Transverse colon (tissue), 4 donors: ENCODE data around the gene NNMT. TPM values are rescaled to one million over a fixed set of nuclear protein-coding genes. Genes with fewer than 3 reads are reported as not detected.

Source experiments
- DNase-seq: peaks from one replicate; pipeline ENCODE4 v3.0.0-alpha.2; 2019
- H3K27ac ChIP-seq, 4 donors: fragments of 200-600 bp; sonication (generic); 2 replicates each; pipeline ENCODE4 v1.5.1; 2016 to 2018; ENCODE audit warnings: inconsistent platforms in 4 of 4
- H3K27me3 ChIP-seq: fragments of 200-600 bp; sonication (generic); 2 replicates; pipeline ENCODE4 v1.5.1; 2017; ENCODE audit warnings: inconsistent platforms
- H3K36me3 ChIP-seq, 4 donors: fragments of 200-600 bp; sonication (generic); 2 replicates each; pipeline ENCODE4 v1.5.1; 2017 to 2019; ENCODE audit warnings: inconsistent platforms in 4 of 4
- H3K4me1 ChIP-seq, 4 donors: fragments of 200-600 bp; sonication (generic); 2 replicates each; pipeline ENCODE4 v1.5.1; 2017 to 2020; ENCODE audit warnings: inconsistent platforms in 4 of 4
- H3K4me3 ChIP-seq, 4 donors: fragments of 200-600 bp; sonication (generic); 1 replicate in 1 of 4; 2 replicates in 3 of 4; pipeline versions ENCODE4 v1.5.1 to v1.6.1; 2017 to 2019; ENCODE audit warnings: inconsistent platforms in 4 of 4
- H3K9me3 ChIP-seq, 2 donors: fragments of 200-600 bp; sonication (generic); 2 replicates each; pipeline ENCODE4 v1.5.1; 2017 to 2019; ENCODE audit warnings: inconsistent platforms in 2 of 2
- CTCF ChIP-seq, 5 experiments: fragments of 200-600 bp in 3 of 5; fragments of 450-650 bp in 2 of 5; sonication (generic) in 3 of 5; IDR thresholded peaks; 1 replicate in 2 of 5; 2 replicates in 3 of 5; pipeline ENCODE4 v1.5.1; 2016 to 2017; ENCODE audit warnings: antibody characterized with exemption in 5 of 5, inconsistent platforms in 3 of 5, mild to moderate bottlenecking in 2 of 5, moderate library complexity in 1 of 5
- EP300 ChIP-seq: sonication (generic); formaldehyde crosslinking; IDR thresholded peaks from one replicate; pipeline ENCODE4 v1.6.1; 2017; ENCODE audit warnings: antibody characterized with exemption, low read depth
- POLR2A ChIP-seq: fragments of 450-650 bp; IDR thresholded peaks from one replicate; pipeline ENCODE4 v1.6.1; 2016; ENCODE audit warnings: antibody characterized with exemption, mild to moderate bottlenecking, moderate library complexity
- POLR2AphosphoS5 ChIP-seq, 3 donors: sonication (generic); formaldehyde crosslinking; IDR thresholded peaks; one replicate each; pipeline ENCODE4 v1.6.1; 2016; ENCODE audit warnings: antibody characterized with exemption in 3 of 3
- WGBS, 2 donors: methylation state at CpG; one replicate each; pipeline ENCODE4 v1.1.5; 2018; ENCODE audit warnings: low coverage in 1 of 2; 5-methylcytosine and 5-hydroxymethylcytosine counted together
- in situ Hi-C, 4 donors: fragments of 200-750 bp; cut with MboI; loops; one replicate each; pipeline versions ENCODE4 v1.15.0 to v1.15.1; 2017; ENCODE audit warnings: low sequenced_read_pairs in 3 of 4, low pct_ligation_motif_present in 1 of 4, low pct_unique_long_range_greater_than_20kb in 1 of 4
- intact Hi-C: fragments of 100-400 bp; cut with DNase I; formaldehyde crosslinking; loops from one replicate; pipeline ENCODE4 v1.15.1; 2023; ENCODE audit warnings: low total_unique reads
- total RNA-seq, 4 donors: library from RNA; depleted of rRNA; stranded (reverse); fragments of >200 nt; gene quantifications; one replicate each; pipeline ENCODE4 v1.1.0, GENCODE V29; 2016

NNMT gene
- total RNA-seq, 4 donors from 2014 or later = 37.8 to 385 (median 179) TPM

GRCh38 chr11:114270531-114271270, 25.5 kb upstream of the NNMT start:
- intact Hi-C loops (no loop called here), in situ Hi-C loops (loop anchor here in 1 of 4 donors (25.0 kb wide), 2 partner anchors 233 to 383 kb away; partner anchors contain the start of gene USP28)
- TF ChIP-seq POLR2A = no peak
- TF ChIP-seq CTCF (IDR thresholded peaks at IDR 0.05) = no peak
- no peak for TF ChIP-seq POLR2AphosphoS5 (IDR thresholded peaks at IDR 0.05)
- no peak for TF ChIP-seq EP300
- Histone ChIP-seq H3K27ac (no peak overlapping the region), H3K36me3 (no peaks in the 10 kb centered on the region), H3K9me3 (no peaks in the 10 kb centered on the region), H3K4me1 (no peaks in the 10 kb centered on the region), H3K4me3 (no peak overlapping the region), H3K27me3 (peaks cover 12% of the 10 kb centered on the region)
- no peak for DNase-seq
- 60 to 81% methylated on average over 1 to 5 of the region's 5 CpGs for WGBS, 2 donors

- in situ Hi-C loops (loop anchor here in 1 of 4 donors (25.0 kb wide), 2 partner anchors 234 to 384 kb away; partner anchors contain the start of gene USP28), intact Hi-C loops (no loop called here)
- WGBS, 2 donors = 62 to 100% methylated on average over 1 to 2 of the region's 2 CpGs
- TF ChIP-seq EP300 = no peak
- no peak for TF ChIP-seq POLR2A
- TF ChIP-seq POLR2AphosphoS5 (IDR thresholded peaks at IDR 0.05) = no peak
- no peak for TF ChIP-seq CTCF (IDR thresholded peaks at IDR 0.05)
- Histone ChIP-seq H3K27me3 (peaks cover 12% of the 10 kb centered on the region), H3K4me3 (no peak overlapping the region), H3K27ac (no peak overlapping the region), H3K36me3 (no peaks in the 10 kb centered on the region), H3K9me3 (no peaks in the 10 kb centered on the region), H3K4me1 (no peaks in the 10 kb centered on the region)
- no peak for DNase-seq
Observed at GRCh38 chr11:114271316-114271715, 24.9 kb upstream of the NNMT start.

GRCh38 chr11:114272311-114272710, 23.9 kb upstream of the NNMT start:
- DNase-seq = no peak
- in situ Hi-C loops = loop anchor here in 1 of 4 donors (25.0 kb wide), 2 partner anchors 235 to 385 kb away; partner anchors contain the start of gene USP28
- Histone ChIP-seq H3K4me3 (no peak overlapping the region), H3K27ac (no peak overlapping the region), H3K9me3 (no peaks in the 10 kb centered on the region), H3K4me1 (no peaks in the 10 kb centered on the region), H3K36me3 (no peaks in the 10 kb centered on the region), H3K27me3 (peaks cover 12% of the 10 kb centered on the region)
- no peak for TF ChIP-seq CTCF (IDR thresholded peaks at IDR 0.05)
- 61% methylated on average over 4 of the region's 4 CpGs; no CpG with 5 or more reads in 1 of the 2 donors for WGBS, 2 donors
- intact Hi-C loops = no loop called here

GRCh38 chr11:114273071-114273470, 23.1 kb upstream of the NNMT start:
- 87% methylated on average over 3 of the region's 3 CpGs; no CpG with 5 or more reads in 1 of the 2 donors for WGBS, 2 donors
- in situ Hi-C loops = loop anchor here in 1 of 4 donors (25.0 kb wide), 2 partner anchors 236 to 386 kb away; partner anchors contain the start of gene USP28
- DNase-seq = no peak

More at GRCh38 chr11:114273071-114273470, 23.1 kb upstream of the NNMT start:
- Histone ChIP-seq H3K4me3 (no peak overlapping the region), H3K9me3 (no peaks in the 10 kb centered on the region), H3K27me3 (peaks cover 12% of the 10 kb centered on the region), H3K4me1 (no peaks in the 10 kb centered on the region), H3K36me3 (no peaks in the 10 kb centered on the region), H3K27ac (no peak overlapping the region)
- TF ChIP-seq POLR2A (no peak), EP300 (no peak), POLR2AphosphoS5 (IDR thresholded peaks at IDR 0.05) (no peak), CTCF (IDR thresholded peaks at IDR 0.05) (no peak)
- intact Hi-C loops = no loop called here
